ENCODE measurements around the gene HINFP. TPM values are rescaled to one million over a fixed set of nuclear protein-coding genes. Genes with fewer than 3 reads are reported as not detected.
A peak's percentile ranks its signal among the peaks of the same experiment; 100 is the strongest.

The HINFP gene
- total and polyA plus RNA-seq, 9 of the 15 experiments (the other 6 are each of a cell fraction or from before 2014, with no cell fraction given): 13.8 to 34.1 (median 22.5) TPM

GRCh38 chr11:119087747-119088241 lies 33.6 kb upstream of the HINFP start (continued):
- TF ChIP-seq HDAC1 (IDR thresholded peaks at IDR 0.05) (peak; percentile 75 to 84), DACH1 (IDR thresholded peaks at IDR 0.05; ENCODE audit: partially characterized antibody) (peak; percentile 91), ZC3H8 (IDR thresholded peaks at IDR 0.05) (0 out of 2 replicates have a peak, but pooled peaks have one; percentile 17), PTTG1 (tag; IDR thresholded peaks at IDR 0.05; ENCODE audit: low read depth) (no peak), ZBTB40 (IDR thresholded peaks at IDR 0.05) (no peak), ZBTB40 (CRISPR knock-in tag; IDR thresholded peaks at IDR 0.05) (no peak), SIX5 (IDR thresholded peaks at IDR 0.05; ENCODE audit: borderline replicate concordance in 1 of 2, insufficient read depth in 1 of 2, low read depth in 1 of 2, low read length in 2 of 2) (no peak), ZNF12 (CRISPR knock-in tag; IDR thresholded peaks at IDR 0.05) (peak; percentile 48; the same call in 1 of the 2 replicates), U2AF2 (optimal IDR thresholded peaks at IDR 0.05; ENCODE audit: low read depth, low read length) (no peak), SIN3A (IDR thresholded peaks at IDR 0.05; ENCODE audit: borderline replicate concordance in 2 of 2, control insufficient read depth in 1 of 2, low read depth in 2 of 2, low read length in 2 of 2) (peak in 1 of 2 experiments; percentile 94; a peak in 3 of 4 replicates), ZNF174 (CRISPR knock-in tag; IDR thresholded peaks at IDR 0.05) (no peak), GATAD2A (IDR thresholded peaks at IDR 0.05) (peak; percentile 99), RBFOX2 (IDR thresholded peaks at IDR 0.05; ENCODE audit: low read depth, low read length) (peak; percentile 75), HMBOX1 (IDR thresholded peaks at IDR 0.05) (peak; percentile 53), TEAD4 (IDR thresholded peaks at IDR 0.05; ENCODE audit: low read length) (peak; percentile 99), TEAD4 (CRISPR knock-in tag; IDR thresholded peaks at IDR 0.05; ENCODE audit: borderline replicate concordance) (no peak), YBX1 (IDR thresholded peaks at IDR 0.05) (no peak), KAT2B (IDR thresholded peaks at IDR 0.05; ENCODE audit: low read depth, low read length) (no peak), CC2D1A (IDR thresholded peaks at IDR 0.05) (peak; percentile 96)
